Left renal cortex interstitium (tissue), 4 donors: ENCODE data around the gene SCGB1C2. TPM values are rescaled to one million over a fixed set of nuclear protein-coding genes. Genes with fewer than 3 reads are reported as not detected.
"Not testable (repeated sequence)": the region's sequence is repeated elsewhere in the genome, so short reads cannot be mapped to it uniquely, and the experiment has no call there.

Source experiments
- DNase-seq, 4 donors: peaks; one replicate each; pipeline ENCODE4 v3.0.0-alpha.2; 2013; ENCODE audit warnings: low read depth in 4 of 4, low spot score in 2 of 4, missing footprints in 1 of 4
- polyA plus RNA-seq, 4 donors: library from polyadenylated mRNA; unstranded; fragments of 120-200 nt; gene quantifications; one replicate each; pipeline ENCODE4 v1.2.1, GENCODE V29; 2013; ENCODE audit not compliant: insufficient read length in 4 of 4

SCGB1C2 gene
- polyA plus RNA-seq, 4 donors = 1.4 to 2.1 (median 2.0) TPM

- DNase-seq = no peak
Observed at GRCh38 chr17:165939-166338, 28.6 kb downstream of the SCGB1C2 start.

- not testable (repeated sequence) for DNase-seq
Observed at GRCh38 chr17:168614-169013, 31.2 kb downstream of the SCGB1C2 start.

- DNase-seq = no peak
Observed at GRCh38 chr17:170130-170670, 32.8 kb downstream of the SCGB1C2 start.

GRCh38 chr17:171871-172270 lies 34.5 kb downstream of the SCGB1C2 start:
- DNase-seq = no peak

GRCh38 chr17:172401-172800 lies 35.0 kb downstream of the SCGB1C2 start:
- no peak for DNase-seq

- DNase-seq = no peak
Observed at GRCh38 chr17:173166-173911, 36.0 kb downstream of the SCGB1C2 start.

- no peak for DNase-seq
Observed at GRCh38 chr17:177155-177554, 39.8 kb downstream of the SCGB1C2 start.

GRCh38 chr17:177762-178161 lies 40.4 kb downstream of the SCGB1C2 start:
- DNase-seq = no peak

GRCh38 chr17:178292-179065 lies 41.1 kb downstream of the SCGB1C2 start:
- DNase-seq = no peak

GRCh38 chr17:179066-179432 lies 41.7 kb downstream of the SCGB1C2 start:
- DNase-seq = no peak

- no peak for DNase-seq
Observed at GRCh38 chr17:179781-180380, 42.5 kb downstream of the SCGB1C2 start.

- no peak for DNase-seq
Observed at GRCh38 chr17:180381-181244, 43.2 kb downstream of the SCGB1C2 start.

GRCh38 chr17:181245-182049 lies 44.1 kb downstream of the SCGB1C2 start, which contains the start of gene DOC2B:
Gene DOC2B, minus strand, starts transcription at chr17:181650. Its CDS starts 171 bp downstream, at chr17:181479.
- DNase-seq = no peak

- DNase-seq = no peak
Observed at GRCh38 chr17:182050-182751, 44.8 kb downstream of the SCGB1C2 start.

GRCh38 chr17:183021-183420 lies 45.7 kb downstream of the SCGB1C2 start:
- DNase-seq = no peak

- DNase-seq = no peak
Observed at GRCh38 chr17:185445-186138, 48.2 kb downstream of the SCGB1C2 start.

GRCh38 chr17:187130-187529 lies 49.8 kb downstream of the SCGB1C2 start:
- DNase-seq = no peak
